ENCODE measurements around the gene COL6A2. TPM values are rescaled to one million over a fixed set of nuclear protein-coding genes. Genes with fewer than 3 reads are reported as not detected.
A peak's percentile ranks its signal among the peaks of the same experiment; 100 is the strongest.
"Not testable (repeated sequence)": the region's sequence is repeated elsewhere in the genome, so short reads cannot be mapped to it uniquely, and the experiment has no call there.

Gene COL6A2
- total RNA-seq, 1 donor from 2014 or later = 12.6 TPM

- TF ChIP-seq CTCF (IDR thresholded peaks at IDR 0.05; ENCODE audit: insufficient read depth, low read length, severe bottlenecking) = no peak
- DNase-seq (ENCODE audit: low read depth) = no peak
- H3K36me3 ChIP-seq (ENCODE audit: control insufficient read depth, insufficient read depth, low read length) = no peaks in the 10 kb centered on the region
- H3K27me3 ChIP-seq (ENCODE audit: control insufficient read depth, insufficient read depth, low read length) = peaks cover 2% of the 10 kb centered on the region
- FAIRE-seq = no peak
- no peak overlapping the region for H3K4me3 ChIP-seq (ENCODE audit: low read depth, low read length)
Measured at GRCh38 chr21:46100020-46100419, 2.1 kb downstream of the COL6A2 start.

- H3K36me3 ChIP-seq (ENCODE audit: control insufficient read depth, insufficient read depth, low read length) = no peaks in the 10 kb centered on the region
- FAIRE-seq (peak; percentile 73), DNase-seq (ENCODE audit: low read depth) (no peak)
- H3K27me3 ChIP-seq (ENCODE audit: control insufficient read depth, insufficient read depth, low read length) = peaks cover 2% of the 10 kb centered on the region
- TF ChIP-seq CTCF (IDR thresholded peaks at IDR 0.05; ENCODE audit: insufficient read depth, low read length, severe bottlenecking) = no peak
- H3K4me3 ChIP-seq (ENCODE audit: low read depth, low read length) = no peak overlapping the region
Measured at GRCh38 chr21:46100426-46100825, 2.5 kb downstream of the COL6A2 start.

GRCh38 chr21:46100906-46101305, 3.0 kb downstream of the COL6A2 start:
- Histone ChIP-seq H3K27me3 (ENCODE audit: control insufficient read depth, insufficient read depth, low read length) (peaks cover 2% of the 10 kb centered on the region), H3K4me3 (ENCODE audit: low read depth, low read length) (no peak overlapping the region), H3K36me3 (ENCODE audit: control insufficient read depth, insufficient read depth, low read length) (no peaks in the 10 kb centered on the region)
- TF ChIP-seq CTCF (IDR thresholded peaks at IDR 0.05; ENCODE audit: insufficient read depth, low read length, severe bottlenecking) = no peak
- FAIRE-seq (no peak), DNase-seq (ENCODE audit: low read depth) (no peak)

GRCh38 chr21:46104104-46104503, 6.2 kb downstream of the COL6A2 start:
- Histone ChIP-seq H3K27me3 (ENCODE audit: control insufficient read depth, insufficient read depth, low read length) (no peaks in the 10 kb centered on the region), H3K36me3 (ENCODE audit: control insufficient read depth, insufficient read depth, low read length) (no peaks in the 10 kb centered on the region), H3K4me3 (ENCODE audit: low read depth, low read length) (no peak overlapping the region)
- DNase-seq (ENCODE audit: low read depth) (no peak), FAIRE-seq (no peak)
- TF ChIP-seq CTCF (IDR thresholded peaks at IDR 0.05; ENCODE audit: insufficient read depth, low read length, severe bottlenecking) = no peak

- H3K27me3 ChIP-seq (ENCODE audit: control insufficient read depth, insufficient read depth, low read length); H3K36me3 ChIP-seq (ENCODE audit: control insufficient read depth, insufficient read depth, low read length); FAIRE-seq; DNase-seq (ENCODE audit: low read depth); H3K4me3 ChIP-seq (ENCODE audit: low read depth, low read length): not testable (repeated sequence)
Measured at GRCh38 chr21:46107376-46107775, 9.5 kb downstream of the COL6A2 start.

- H3K27me3 ChIP-seq (ENCODE audit: control insufficient read depth, insufficient read depth, low read length) = no peaks in the 10 kb centered on the region
- no peak overlapping the region for H3K4me3 ChIP-seq (ENCODE audit: low read depth, low read length)
- no peak for FAIRE-seq
- no peaks in the 10 kb centered on the region for H3K36me3 ChIP-seq (ENCODE audit: control insufficient read depth, insufficient read depth, low read length)
- DNase-seq (ENCODE audit: low read depth) = no peak
- TF ChIP-seq CTCF (IDR thresholded peaks at IDR 0.05; ENCODE audit: insufficient read depth, low read length, severe bottlenecking) = no peak
Measured at GRCh38 chr21:46108827-46109312, 11.0 kb downstream of the COL6A2 start.
